Pons (tissue), 1 donor: ENCODE measurements around the gene GFI1.
"Not testable (repeated sequence)": the region's sequence is repeated elsewhere in the genome, so short reads cannot be mapped to it uniquely, and the experiment has no call there.

Experiments
- DNase-seq: peaks from one replicate; pipeline ENCODE4 v3.0.0-alpha.2; 2016; ENCODE audit warnings: low spot score

GFI1 gene

GRCh38 chr1:92464588-92465255 is 22.0 kb downstream of the GFI1 start:
- no peak for DNase-seq

- DNase-seq, result no peak
Measured at GRCh38 chr1:92461364-92462097, 25.2 kb downstream of the GFI1 start.

GRCh38 chr1:92459871-92460320 is 26.8 kb downstream of the GFI1 start:
- DNase-seq, result peak; percentile 53

GRCh38 chr1:92458146-92458545 is 28.6 kb downstream of the GFI1 start:
- peak; percentile 18 for DNase-seq

- no peak for DNase-seq
Measured at GRCh38 chr1:92447976-92448375, 38.7 kb downstream of the GFI1 start.

- no peak for DNase-seq
Measured at GRCh38 chr1:92447033-92447681, 39.6 kb downstream of the GFI1 start.

- DNase-seq, result no peak
Measured at GRCh38 chr1:92446546-92446945, 40.2 kb downstream of the GFI1 start.

- no peak for DNase-seq
Measured at GRCh38 chr1:92445865-92446264, 40.9 kb downstream of the GFI1 start.

- DNase-seq, result no peak
Measured at GRCh38 chr1:92444351-92444750, 42.4 kb downstream of the GFI1 start.

GRCh38 chr1:92443893-92444292 is 42.8 kb downstream of the GFI1 start:
- no peak for DNase-seq

- DNase-seq, result no peak
Measured at GRCh38 chr1:92442351-92442750, 44.4 kb downstream of the GFI1 start.

GRCh38 chr1:92441697-92442342 is 44.9 kb downstream of the GFI1 start:
- no peak for DNase-seq

- no peak for DNase-seq
Measured at GRCh38 chr1:92441316-92441696, 45.4 kb downstream of the GFI1 start.

GRCh38 chr1:92439291-92439690 is 47.4 kb downstream of the GFI1 start:
- DNase-seq, result no peak

GRCh38 chr1:92434572-92434971 is 52.2 kb downstream of the GFI1 start:
- DNase-seq, result not testable (repeated sequence)

GRCh38 chr1:92430030-92430429 is 56.7 kb downstream of the GFI1 start:
- no peak for DNase-seq

GRCh38 chr1:92425617-92426016 is 61.1 kb downstream of the GFI1 start:
- no peak for DNase-seq
